HG03139 (cell line): ENCODE measurements around the gene PROM2.

Experiments used
- ATAC-seq: cut with Tn5 transposase; IDR thresholded peaks from one replicate; pipeline ENCODE4 v1.9.1; 2021; ENCODE audit not compliant: unreplicated experiment

The PROM2 gene

DNA sequence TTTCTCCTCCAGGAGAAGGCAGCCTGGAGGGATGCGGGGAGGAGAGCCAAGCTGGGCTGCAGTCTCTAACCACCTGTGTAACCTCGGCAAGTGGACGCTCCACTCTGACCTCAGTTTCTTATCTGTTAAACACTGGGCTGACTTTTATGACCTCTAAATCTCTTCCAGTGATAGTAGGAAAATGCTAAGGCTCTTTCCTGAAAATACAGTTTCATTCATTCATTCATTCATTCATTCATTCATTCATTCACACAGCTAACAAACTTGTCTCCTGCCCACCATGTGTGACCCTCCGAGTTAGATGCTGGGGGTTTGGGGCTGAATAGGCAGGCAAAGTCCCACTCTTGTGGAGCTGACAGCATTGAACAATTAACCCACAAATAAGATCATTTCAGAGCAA, 9.3 kb downstream of the PROM2 start:
- no peak for ATAC-seq

DNA sequence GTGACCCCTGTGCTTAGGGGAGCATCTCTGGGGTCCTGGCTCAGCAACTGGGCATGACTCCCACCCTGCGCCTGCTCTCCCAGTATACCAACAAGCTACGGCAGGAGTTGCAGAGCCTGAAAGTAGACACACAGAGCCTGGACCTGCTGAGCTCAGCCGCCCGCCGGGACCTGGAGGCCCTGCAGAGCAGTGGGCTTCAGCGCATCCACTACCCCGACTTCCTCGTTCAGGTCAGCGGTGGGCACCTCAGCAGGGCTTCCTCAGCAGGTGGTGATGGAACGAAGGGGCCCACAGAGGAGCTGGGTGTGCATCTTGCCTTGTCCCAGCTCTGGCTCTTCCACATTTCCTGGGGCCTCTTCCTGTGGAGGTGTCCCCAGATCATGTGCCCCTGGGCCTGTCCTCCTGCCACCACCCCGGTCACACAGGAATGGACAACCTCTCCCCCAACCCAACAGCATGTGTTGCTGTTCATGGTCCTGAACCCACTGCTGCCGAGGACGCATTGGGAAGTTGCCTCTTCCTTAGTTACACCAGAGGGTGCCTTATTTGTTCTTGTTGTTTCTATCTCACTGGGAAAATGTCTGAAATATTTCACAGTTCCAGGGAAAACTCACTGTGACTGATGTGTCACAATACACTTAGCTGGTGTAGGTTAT, 10.8 kb downstream of the PROM2 start:
- no peak for ATAC-seq

DNA sequence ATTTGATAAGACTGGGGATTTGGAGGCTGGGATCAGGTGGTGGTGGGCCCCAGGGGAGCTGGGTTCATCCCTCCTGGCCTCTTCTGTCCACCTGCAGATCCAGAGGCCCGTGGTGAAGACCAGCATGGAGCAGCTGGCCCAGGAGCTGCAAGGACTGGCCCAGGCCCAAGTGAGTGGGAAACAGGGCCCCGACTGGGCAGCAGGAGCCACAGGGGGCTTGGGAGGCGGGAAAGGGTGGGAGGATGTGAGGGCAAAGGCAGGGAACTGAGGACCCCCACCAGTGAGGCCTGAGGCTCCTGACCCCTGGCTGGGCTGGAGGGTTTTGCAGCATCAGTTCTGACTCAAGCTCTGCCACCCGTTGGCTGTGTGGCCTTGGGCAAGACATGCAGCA, 11.3 kb downstream of the PROM2 start:
- no peak for ATAC-seq

DNA sequence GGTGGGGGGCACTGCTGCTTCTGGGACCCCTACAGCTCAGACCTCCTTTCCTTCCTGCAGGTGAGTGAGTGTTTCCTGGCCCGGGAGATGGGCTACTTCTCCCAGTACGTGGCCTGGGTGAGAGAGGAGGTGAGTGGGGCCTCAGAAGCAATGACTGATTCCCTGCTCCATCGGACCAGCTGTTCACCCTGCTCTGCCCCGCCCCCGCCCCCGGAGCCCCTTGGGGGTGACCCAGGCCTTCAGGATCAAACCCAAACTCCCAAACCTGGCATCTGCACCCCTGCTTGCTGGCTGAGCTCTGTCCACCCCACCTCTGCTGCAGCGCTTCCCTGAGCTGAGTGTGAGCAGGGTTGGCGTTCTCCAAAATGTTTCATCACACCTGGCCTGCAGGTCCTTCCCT, 13.1 kb downstream of the PROM2 start:
- no peak for ATAC-seq

DNA sequence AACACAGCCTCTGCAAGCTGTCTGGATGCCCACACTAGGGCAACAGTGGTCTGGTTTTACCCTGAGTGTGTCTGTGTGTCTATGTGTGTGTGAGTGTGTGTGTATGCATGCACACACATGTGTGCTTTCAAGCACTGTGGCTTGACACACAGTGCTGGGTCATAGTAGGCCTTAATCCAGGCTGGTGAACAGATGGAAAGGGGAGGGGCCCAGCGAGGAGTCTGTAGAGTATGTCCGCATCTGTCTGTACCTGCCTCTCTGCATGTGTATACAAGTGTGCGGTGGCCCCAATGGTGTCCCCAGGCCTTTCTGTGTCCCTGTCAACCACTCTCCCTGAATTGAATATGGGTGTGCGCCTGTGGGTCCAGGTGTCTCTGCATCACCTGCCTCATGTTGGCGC, 13.6 kb downstream of the PROM2 start:
- no peak for ATAC-seq

DNA sequence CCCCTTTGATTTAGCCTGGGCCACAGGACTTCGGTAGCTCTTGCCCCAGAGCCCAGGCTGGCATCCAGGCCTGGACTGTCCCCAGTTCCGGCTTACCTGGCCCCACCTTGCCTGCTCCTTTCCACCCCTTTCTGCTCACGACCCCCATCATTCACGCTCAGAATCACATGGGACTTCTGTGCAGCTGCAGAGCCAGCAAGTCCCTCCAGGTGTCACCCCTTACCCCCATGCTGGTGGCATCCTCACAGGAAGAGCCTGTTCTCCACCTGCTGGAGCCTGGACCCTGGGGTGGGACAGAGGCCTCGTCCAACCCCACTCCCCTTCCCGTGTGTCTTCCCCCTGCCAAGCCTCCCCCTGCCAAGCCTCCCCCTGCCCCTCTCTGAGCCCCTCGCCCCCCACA, 15.0 kb downstream of the PROM2 start:
- no peak for ATAC-seq

DNA sequence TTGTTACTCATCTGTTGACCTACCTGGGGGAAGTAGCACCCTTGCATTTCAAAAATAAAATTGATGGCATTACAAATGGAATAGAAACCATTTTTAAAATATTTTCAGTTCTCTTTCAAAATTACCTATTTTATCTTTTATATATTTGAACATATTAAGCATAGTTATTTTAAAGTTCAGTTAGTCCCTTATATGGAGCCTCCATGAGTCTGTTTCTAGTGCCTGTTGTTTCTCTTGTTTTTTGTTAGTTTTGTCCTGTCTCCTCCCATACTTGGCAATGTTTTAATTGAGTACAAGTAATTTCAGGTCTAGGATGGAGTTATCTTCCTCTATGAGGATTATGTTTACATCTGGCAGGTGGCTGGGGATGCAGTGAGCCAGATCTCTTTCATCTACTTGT, 17.0 kb downstream of the PROM2 start:
- ATAC-seq = no peak

DNA sequence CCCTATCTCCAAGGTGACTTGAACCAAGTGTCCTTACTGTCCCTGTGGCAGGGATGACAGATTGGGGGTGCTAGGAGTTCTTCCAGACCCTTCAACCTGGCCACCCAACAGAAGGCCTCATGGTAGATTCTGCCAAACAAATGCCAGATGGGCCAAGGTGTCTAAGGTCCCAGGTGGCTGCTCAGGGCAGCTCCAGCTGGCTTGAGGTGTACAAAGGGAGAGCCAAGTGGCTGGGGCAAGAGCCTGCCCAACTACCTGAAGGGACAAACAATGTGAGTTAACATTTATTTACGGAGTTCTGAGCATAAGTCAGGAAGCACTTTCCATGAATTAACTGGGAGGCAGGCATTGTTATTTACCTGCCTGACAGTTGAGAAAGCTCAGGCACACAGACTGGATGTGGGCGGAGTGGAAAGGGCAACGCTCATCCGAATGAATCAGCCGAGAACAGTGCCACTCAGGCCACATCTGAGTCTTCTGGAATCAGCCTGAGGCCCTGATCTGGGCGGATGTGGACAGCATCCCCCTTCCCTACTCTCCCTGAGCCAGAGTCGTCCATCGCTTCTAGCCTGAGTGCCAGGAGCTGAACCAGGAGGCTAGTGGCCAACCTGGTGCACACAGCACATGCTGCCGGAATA, 18.5 kb downstream of the PROM2 start:
- ATAC-seq = no peak

DNA sequence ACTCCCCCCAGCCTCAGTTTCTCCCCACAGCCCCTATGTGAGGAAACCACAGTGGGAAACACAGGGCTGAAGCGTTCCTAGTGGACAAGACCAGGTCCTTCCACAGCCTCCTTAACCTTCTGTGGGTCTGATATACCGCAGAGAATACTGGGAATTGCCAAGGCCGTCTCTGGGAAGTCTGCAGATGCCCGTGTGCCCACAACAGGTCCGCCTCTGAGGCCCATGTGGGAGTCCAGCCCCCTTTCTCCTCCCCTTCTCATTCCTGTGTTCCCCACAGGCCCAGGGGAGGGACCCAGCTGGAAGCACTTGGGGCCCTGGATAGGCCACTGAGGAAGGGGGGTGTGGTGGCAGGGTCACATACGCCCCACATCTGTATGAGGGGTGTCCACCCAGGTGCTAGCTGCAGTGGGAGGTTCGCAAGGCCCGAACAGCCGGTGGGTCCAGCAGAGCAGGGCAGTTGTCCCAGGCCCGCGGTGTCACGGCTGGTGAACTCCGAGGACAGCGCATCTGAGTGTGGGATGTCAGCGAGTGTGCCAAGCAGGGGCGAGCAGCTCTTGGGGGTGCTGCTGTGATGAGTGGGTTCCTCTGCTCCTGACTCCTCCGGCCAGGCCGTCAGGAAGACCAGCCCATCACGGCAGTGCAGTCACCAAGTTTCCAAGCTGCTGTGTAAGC, 20.5 kb downstream of the PROM2 start:
- no peak for ATAC-seq

DNA sequence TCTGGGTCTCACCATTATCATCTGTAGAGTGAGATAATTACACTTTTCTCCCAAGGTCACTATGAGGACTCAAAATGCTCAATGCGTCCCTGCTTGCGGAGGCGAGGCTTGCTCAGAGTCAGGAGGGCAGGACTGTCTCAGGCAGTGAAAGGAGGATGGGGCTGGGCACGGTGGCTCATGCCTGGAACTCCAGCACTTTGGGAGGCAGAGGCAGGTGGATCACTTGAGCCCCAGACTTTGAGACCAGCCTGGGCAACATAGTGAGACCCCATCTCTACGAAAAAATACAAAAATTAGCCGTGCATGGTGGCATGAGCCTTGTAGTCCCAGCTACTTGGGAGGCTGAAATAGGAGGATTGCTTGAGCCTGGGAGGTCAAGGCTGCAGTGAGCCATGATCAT, 21.1 kb downstream of the PROM2 start:
- ATAC-seq = no peak

DNA sequence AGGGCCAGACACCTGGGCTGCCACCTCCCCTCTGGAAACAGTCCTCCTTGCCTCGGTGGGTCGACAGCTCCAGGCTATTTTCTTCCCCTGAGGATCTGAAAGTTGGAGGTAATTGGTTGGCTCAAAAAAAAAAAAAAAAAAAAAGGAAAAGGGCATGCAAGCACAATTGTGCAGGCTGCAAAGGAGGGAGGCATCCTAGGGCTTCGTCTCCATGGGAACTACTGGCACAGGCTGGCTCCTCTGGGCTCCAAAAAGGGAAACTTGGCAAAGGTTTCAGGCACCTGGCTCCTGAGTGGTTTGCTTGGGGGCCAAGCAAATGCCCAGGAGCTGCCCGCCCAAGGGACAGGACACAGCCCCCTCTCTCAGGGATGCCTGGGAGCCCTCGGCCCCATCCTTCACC, 21.8 kb downstream of the PROM2 start:
- ATAC-seq = no peak

DNA sequence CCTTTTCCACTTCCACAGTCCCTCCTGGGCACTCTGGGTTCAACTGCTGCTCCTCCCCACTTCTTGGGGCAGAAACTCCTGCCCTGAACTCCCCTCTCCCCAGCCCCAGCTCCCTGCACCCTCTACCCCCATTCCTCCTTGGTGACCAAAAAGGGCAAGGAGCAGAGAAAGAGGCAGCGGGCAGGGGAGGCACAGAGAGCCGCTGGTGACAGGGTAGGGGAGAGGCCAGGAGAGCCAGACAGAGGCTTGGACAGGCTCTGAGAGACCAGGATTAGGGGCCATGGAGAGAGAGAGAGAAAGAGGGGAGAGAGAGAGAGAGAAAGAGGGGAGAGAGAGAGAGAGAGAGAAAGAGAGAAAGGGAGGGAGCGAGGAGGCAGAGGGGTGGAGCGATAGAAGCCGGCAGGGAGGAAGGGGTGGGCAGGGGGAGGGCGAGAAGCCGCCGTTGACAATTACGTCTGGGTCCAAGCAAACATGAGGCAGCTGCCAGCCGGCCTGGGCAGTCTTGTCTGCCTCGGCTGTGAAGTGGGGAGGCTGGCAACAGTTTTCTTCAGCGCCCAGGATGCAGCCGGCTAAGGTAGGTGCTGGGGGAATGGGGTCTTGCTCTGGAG, 22.7 kb downstream of the PROM2 start, which contains the start of gene KCNIP3:
KCNIP3 (plus strand) TSS at position 468 of the 608 bp plus-strand sequence; CDS start at position 560, 92 bp downstream.
- no peak for ATAC-seq

DNA sequence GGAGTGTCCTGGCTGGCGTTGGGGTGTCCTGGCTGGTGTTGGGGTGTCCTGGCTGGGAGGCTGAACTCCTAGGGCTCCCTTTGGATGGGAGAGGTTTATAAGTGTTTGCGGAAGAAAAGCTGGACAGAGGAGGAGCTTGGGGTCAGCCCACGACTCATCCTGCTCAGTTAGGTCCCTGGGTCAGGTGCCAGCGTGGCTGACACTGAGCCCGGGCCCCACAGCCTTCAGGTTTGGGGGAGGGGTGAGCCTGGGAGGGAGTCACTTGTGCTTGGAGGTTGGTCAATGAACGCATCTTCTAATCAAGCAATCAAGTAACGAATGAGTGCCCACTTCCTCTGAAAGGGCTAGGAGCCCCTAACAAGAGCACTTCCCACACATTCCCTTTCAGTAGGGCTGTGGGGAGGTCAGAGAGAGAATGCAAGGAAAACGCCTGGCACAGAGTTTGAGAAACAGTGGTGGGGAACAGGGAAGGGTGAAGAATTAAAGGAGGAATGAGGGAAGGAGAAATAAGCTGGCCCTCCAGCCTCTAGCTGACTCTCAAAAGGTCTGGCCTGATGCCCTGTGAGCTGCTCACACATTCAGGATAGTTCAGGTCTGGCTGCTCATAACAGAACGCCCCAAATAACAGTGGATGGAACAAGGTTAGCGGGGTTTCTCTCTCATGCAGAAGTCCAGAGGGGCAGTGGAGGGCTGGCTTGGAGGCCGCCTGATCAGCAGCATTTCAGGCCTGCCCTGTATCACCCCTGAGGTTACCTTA, 23.6 kb downstream of the PROM2 start:
- ATAC-seq = no peak

DNA sequence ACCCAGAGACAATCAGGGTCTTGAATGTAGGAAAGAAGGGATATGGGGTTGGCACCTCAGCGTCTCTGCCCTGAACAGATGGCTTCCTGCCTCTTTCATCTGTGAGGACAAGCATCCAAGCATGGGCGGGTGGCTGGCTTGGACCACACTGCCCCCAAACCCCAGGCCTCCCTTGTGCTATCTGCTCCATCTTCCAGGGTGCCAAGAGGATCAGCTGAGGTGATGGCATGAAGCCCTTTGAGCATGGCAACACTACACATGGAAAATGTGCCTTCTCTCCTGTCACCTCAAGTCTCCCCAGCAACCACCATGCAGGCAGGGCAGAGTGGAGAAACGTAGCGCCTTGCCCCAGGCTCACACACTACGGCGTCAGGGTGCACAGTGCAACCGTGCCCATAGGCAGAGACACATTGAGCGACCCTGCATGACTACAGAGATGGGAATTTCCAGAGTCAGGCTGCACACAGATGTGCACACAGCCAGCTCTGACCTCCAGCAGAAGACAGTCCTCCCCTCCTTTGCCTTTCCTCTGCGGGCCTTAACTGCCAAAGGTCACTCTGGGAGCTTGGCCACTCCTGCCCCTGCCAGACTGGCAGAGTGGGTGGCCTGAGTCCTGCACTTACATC, 24.4 kb downstream of the PROM2 start:
- ATAC-seq = no peak

DNA sequence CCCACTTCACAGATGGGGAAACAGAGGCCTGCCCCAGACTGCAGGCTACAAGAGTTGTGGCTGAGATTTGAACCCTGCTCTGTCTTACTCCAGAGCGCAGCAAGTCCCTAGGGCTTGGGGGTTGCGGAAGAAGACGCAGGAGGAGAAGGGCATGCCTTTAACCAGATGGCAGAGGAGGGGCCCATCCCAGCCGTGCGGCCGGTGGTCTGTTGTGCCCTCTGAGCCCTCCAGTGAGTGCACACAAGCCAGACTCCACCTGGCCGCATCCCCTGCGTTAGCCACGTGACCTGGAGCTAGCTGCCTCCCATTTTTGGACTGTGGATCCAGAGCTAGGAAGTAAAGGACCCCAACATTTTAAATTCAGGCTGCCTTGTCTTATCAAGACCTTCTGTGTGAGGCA, 25.7 kb downstream of the PROM2 start:
- ATAC-seq = no peak

DNA sequence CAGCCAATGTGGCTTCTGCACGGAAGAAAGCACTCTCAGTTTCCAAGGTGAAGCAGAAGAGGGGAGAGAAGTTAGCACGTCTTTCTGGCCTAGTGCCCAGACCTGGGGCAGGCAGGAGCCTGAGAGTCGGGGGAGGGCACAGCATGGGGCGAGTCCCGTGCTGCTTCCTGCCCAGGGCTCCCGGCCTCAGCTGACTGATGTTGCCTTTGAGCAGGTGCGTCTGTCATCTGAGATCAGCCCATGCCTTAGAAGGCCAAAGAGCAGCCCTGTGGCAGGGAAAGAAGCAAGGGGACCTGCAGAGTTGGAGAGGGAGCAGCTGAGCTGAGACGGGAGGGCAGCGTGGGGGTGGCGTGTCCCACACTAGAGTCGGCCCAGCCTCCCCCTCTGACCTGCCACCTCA, 26.2 kb downstream of the PROM2 start:
- no peak for ATAC-seq

DNA sequence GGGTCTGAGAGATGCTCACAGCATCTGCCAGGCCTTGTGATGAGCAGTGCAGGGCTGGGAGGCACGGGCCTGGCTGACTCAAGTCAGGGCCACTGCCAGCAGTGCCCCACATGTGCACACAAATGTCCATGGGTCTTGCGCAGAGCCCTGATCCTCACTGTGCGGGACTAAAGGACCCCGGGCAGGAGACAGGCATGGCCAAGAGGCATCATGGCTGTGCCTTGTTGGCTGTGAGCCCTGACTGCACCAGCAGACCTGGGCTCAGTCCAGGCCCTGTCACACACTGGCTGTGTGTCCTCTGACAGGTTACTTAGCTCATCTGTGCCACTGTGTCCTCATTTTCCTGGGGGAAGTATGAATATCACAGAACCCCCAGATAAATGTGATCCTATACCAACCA, 26.9 kb downstream of the PROM2 start:
- ATAC-seq = no peak

DNA sequence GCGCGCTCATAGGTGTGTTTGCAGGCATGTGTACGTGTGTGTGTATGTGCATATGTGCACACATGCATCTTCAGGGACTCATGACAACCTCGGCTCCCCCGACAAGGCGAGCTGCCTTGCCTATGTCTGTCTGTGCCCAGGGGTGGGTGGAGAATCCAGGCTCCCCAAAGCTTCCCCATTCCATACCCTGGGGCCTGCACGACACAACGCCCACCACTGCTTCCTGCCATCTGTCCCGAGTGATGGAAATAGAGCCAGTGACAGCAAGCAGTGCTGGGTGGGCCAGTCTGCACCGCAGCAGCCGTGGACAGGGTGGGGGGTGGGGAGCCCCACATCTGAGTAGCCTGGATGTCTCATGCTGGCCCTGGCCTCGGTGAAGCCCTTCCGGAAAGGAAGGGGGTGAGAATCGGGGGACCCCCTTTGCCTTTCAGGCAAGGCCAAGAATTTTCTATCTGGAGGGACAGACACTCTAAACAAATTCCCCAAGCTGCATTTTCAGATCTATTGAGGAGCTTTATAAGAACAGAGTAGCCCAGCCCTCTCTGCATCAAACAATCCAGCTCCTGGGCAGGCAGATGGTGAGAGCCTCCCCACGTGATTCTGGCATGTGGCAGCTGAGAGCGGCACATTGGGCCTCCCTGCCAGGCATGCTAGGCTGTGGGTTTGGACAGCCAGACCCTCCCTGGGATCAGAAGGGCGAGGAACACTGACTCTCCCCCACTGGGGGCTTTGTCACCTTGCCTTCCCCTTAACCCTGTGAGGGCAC, 27.8 kb downstream of the PROM2 start:
- no peak for ATAC-seq

DNA sequence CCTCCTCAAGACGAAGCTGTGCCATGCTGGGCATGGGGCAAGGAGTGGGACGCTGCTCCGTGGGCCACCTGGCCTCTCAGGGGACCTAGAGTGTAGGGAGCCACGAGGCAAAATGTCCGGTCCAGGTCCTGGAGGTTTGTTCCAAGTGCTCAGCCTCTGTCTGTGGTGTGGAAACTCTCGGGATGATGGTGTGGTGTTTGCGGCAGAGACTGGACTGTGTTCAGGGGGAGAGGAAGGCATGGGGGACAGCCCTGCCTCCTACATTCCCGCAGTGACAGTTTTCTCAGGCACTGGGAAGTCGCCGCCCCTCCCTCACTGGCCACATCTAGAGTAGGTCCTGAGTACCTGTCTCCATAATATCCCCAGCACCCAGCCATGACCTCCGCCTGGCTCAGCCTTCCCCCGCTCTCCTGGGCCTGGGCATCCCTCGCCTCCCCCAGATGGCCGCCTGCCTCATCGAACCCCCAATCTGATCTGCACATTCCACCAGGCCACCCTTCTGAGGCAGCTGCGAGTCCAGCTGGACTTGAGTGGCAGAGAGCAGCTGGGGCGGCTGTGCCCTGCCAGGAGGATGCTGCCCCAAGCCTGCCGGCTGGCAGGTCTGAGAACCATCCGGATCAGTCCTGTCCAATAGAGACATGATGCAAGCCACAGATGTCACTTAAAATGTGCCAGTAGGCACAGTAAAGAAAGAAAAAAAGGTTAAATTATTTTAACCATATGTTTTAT, 29.1 kb downstream of the PROM2 start:
- no peak for ATAC-seq
